Ectodermal cell (in vitro differentiated cells): ENCODE data around the gene MBOAT7.
"Not testable (repeated sequence)": the region's sequence is repeated elsewhere in the genome, so short reads cannot be mapped to it uniquely, and the experiment has no call there.

ENCODE experiments used
- H3K27ac ChIP-seq: 2 replicates; pipeline ENCODE4 v1.7.0; 2013; ENCODE audit warnings: mild to moderate bottlenecking, low read depth, low read length; ENCODE audit not compliant: insufficient read depth, poor library complexity, severe bottlenecking
- H3K27me3 ChIP-seq: 2 replicates; pipeline ENCODE4 v1.7.0; 2013; ENCODE audit warnings: mild to moderate bottlenecking, low read length; ENCODE audit not compliant: insufficient read depth, control insufficient read depth, poor library complexity, severe bottlenecking
- H3K36me3 ChIP-seq: one replicate; pipeline ENCODE4 v1.7.0; 2013; ENCODE audit warnings: low read length; ENCODE audit not compliant: control insufficient read depth, insufficient read depth
- H3K4me1 ChIP-seq: one replicate; pipeline ENCODE4 v1.7.0; 2013; ENCODE audit warnings: low read length; ENCODE audit not compliant: control insufficient read depth, insufficient read depth
- H3K4me3 ChIP-seq: 2 replicates; pipeline ENCODE4 v1.7.0; 2013; ENCODE audit warnings: low read depth, low read length, control low read depth; ENCODE audit not compliant: insufficient read depth
- H3K9me3 ChIP-seq: 2 replicates; pipeline ENCODE4 v1.7.0; 2013; ENCODE audit warnings: mild to moderate bottlenecking, low read length, moderate library complexity; ENCODE audit not compliant: control insufficient read depth
- WGBS, 2 experiments: methylation state at CpG; one replicate each; pipeline ENCODE4 v1.1.7; 2013; ENCODE audit warnings: missing lambda C conversion rate in 2 of 2; 5-methylcytosine and 5-hydroxymethylcytosine counted together

Gene MBOAT7

GRCh38 chr19:54178581-54179261, 10.7 kb downstream of the MBOAT7 start:
- Histone ChIP-seq H3K36me3 (peaks cover 13% of the 10 kb centered on the region), H3K27ac (peak overlapping the region; percentile 80), H3K4me1 (peaks cover 14% of the 10 kb centered on the region), H3K27me3 (no peaks in the 10 kb centered on the region), H3K9me3 (no peaks in the 10 kb centered on the region), H3K4me3 (no peak overlapping the region)
- 89 to 91% methylated on average over 23 of the region's 23 CpGs for WGBS, 2 experiments

DNA sequence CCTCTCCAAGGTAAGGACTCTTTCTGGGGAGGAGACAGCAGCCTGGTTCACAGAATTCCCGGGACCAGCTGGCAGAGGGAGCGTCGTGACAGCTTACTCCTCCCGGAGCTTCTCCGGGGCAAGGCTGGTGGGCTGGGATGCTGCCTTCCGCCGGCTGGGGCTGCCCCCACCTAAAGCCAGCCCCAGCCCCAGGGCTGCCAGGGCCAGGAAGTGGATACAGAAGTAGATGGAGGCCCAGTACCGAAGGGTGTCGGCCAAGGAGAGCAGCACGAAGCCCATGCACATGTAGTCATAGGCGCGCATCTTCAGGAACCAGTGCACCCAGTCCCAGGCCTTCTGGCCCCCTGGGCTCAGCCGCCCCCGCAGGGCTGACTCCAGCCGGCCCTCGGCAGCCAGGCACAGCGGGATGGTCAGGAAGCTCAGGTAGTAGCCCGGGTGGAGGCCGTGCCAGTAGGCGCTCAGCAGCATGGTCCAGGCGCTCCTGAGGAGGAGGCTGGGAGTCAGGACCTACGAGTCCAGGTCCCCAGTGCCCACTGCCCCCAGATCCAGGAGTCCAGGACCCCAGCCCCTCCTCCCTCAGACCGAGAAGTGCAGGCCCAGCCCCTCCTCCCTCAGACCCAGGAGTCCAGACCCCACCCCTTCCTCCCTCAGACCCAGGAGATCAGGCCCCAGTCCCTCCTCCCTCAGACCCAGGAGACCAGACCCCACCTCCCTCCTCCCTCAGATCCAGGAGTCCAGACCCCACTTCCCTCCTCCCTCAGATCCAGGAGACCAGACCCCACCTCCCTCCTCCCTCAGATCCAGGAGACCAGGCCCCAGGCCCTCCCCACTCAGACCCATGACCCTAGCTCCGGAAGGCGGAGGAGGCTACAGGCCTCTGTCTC, 15.2 kb downstream of the MBOAT7 start:
- H3K27ac ChIP-seq, result no peak overlapping the region
- WGBS, 2 experiments, result 85 to 86% methylated on average over 25 of the region's 25 CpGs
- peaks cover 4% of the 10 kb centered on the region for H3K36me3 ChIP-seq
- H3K27me3 ChIP-seq, result no peaks in the 10 kb centered on the region
- H3K4me3 ChIP-seq, result no peak overlapping the region
- peaks cover 12% of the 10 kb centered on the region for H3K4me1 ChIP-seq
- H3K9me3 ChIP-seq, result no peaks in the 10 kb centered on the region

DNA sequence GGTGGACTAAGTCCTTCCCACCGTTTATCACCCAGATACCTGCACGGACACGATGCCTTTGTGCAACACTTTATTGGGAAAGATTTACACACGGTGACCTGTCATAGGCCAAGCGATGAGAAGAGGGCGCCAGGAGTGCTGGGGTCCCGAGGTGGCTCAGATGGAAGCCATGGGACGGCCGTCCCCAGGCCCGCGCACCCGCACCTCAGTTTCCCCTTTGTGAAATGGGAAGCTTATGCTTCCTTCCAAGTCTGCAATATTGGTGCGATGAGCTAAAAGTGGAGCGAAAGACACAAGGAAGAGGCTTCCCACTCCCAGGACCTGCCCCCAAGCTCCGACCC, 16.1 kb downstream of the MBOAT7 start:
- H3K9me3 ChIP-seq, result no peaks in the 10 kb centered on the region
- H3K4me3 ChIP-seq, result no peak overlapping the region
- WGBS, 2 experiments, result 66 to 72% methylated on average over 15 of the region's 15 CpGs
- no peaks in the 10 kb centered on the region for H3K27me3 ChIP-seq
- H3K36me3 ChIP-seq, result peaks cover 4% of the 10 kb centered on the region
- H3K27ac ChIP-seq, result no peak overlapping the region
- H3K4me1 ChIP-seq, result peaks cover 6% of the 10 kb centered on the region

- H3K4me3 ChIP-seq, result no peak within 1 kb of the TSS
- H3K9me3 ChIP-seq, result no peaks in the 10 kb centered on the region
- 35 to 38% methylated on average over 13 of the region's 13 CpGs for WGBS, 2 experiments
- H3K27ac ChIP-seq, result no peak within 1 kb of the TSS
- no peaks in the 10 kb centered on the region for H3K27me3 ChIP-seq
- H3K36me3 ChIP-seq, result peaks cover 4% of the 10 kb centered on the region
- H3K4me1 ChIP-seq, result peaks cover 6% of the 10 kb centered on the region
These were observed 16.7 kb downstream of the MBOAT7 start, which contains the start of gene TMC4 for GRCh38 chr19:54172471-54173358. TSS of gene TMC4 (minus strand) at chr19:54173160. CDS start at chr19:54173117, 43 bp downstream.

DNA sequence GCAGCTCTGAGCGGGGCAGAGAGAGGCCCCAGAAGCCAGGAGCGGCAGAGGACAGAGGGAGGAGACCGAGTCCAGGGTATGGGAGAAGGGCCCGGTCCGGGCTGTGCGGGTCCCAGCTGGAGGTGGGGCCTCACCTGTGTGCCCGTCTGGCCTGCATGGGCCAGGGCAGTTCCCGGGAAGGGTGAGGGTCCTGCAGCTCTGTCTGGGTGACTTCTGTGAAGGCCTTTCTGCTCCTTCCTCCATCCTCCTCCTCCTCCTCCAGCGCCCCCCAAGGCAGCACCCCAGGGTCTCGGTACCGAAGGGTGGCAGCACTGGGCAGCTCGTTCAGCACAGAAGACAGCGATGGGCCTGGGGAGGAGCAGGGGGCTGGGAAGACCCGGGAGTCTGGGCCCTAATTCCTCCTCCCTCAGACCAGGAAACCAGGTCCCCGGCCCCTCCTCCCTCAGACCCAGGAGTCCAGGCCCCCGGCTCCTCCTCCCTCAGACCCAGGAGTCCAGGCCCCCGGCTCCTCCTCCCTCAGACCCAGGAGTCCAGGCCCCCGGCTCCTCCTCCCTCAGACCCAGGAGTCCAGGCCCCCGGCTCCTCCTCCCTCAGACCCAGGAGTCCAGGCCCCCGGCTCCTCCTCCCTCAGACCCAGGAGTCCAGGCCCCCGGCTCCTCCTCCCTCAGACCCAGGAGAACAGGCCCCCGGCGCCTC, 17.5 kb downstream of the MBOAT7 start:
- H3K27me3 ChIP-seq, H3K36me3 ChIP-seq, H3K9me3 ChIP-seq, H3K4me1 ChIP-seq, H3K27ac ChIP-seq, H3K4me3 ChIP-seq: not testable (repeated sequence)
- 80 to 85% methylated on average over 17 to 19 of the region's 23 CpGs for WGBS, 2 experiments

DNA sequence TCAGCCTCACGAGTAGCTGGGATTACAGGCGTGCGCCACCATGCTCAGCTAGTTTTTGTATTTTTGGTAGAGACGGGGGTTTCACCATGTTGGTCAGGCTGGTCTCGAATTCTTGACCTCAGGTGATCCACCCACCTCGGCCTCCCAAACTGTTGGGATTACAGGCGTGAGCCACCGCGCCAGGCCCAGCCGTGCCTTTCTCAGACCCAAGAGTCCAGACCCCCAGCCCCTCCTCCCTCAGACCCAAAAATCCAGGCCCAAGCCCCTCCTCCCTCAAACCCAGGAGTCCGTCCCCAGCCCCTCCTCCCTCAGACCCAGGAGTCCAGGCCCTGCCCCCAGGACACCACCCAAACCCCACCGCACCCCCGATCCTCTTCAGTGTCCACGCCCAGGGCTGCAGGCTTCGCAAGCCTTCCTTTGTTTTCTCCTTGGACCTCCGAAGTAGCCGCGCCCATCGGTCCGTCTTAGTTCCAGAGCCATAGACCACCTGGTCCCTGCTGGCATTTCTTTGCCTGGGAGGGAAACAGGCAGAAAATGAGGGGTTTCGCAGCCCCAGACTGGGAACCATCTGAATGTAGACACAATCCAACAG, 20.1 kb downstream of the MBOAT7 start:
- no peaks in the 10 kb centered on the region for H3K9me3 ChIP-seq
- no peak overlapping the region for H3K27ac ChIP-seq
- H3K27me3 ChIP-seq, result peaks cover 2% of the 10 kb centered on the region
- WGBS, 2 experiments, result 91% methylated on average over 21 of the region's 21 CpGs
- H3K4me3 ChIP-seq, result no peak overlapping the region
- no peaks in the 10 kb centered on the region for H3K36me3 ChIP-seq
- H3K4me1 ChIP-seq, result peaks cover 6% of the 10 kb centered on the region

GRCh38 chr19:54168174-54168917, 21.0 kb downstream of the MBOAT7 start:
- Histone ChIP-seq H3K27ac (no peak overlapping the region), H3K4me1 (peaks cover 6% of the 10 kb centered on the region), H3K36me3 (no peaks in the 10 kb centered on the region), H3K27me3 (peaks cover 4% of the 10 kb centered on the region), H3K9me3 (no peaks in the 10 kb centered on the region), H3K4me3 (no peak overlapping the region)
- WGBS, 2 experiments, result 35 to 37% methylated on average over 25 of the region's 25 CpGs

- Histone ChIP-seq H3K27me3 (peaks cover 4% of the 10 kb centered on the region), H3K4me1 (peaks cover 7% of the 10 kb centered on the region), H3K36me3 (no peaks in the 10 kb centered on the region), H3K27ac (no peak overlapping the region), H3K9me3 (no peaks in the 10 kb centered on the region), H3K4me3 (no peak overlapping the region)
- WGBS, 2 experiments, result 94 to 95% methylated on average over 25 of the region's 25 CpGs
These were observed 24.2 kb downstream of the MBOAT7 start for GRCh38 chr19:54165222-54165621.
